ENCODE measurements around the gene FIS1. TPM values are rescaled to one million over a fixed set of nuclear protein-coding genes. Genes with fewer than 3 reads are reported as not detected.
"Not testable (repeated sequence)": the region's sequence is repeated elsewhere in the genome, so short reads cannot be mapped to it uniquely, and the experiment has no call there.

FIS1 gene
- polyA plus RNA-seq, 1 donor (not counting 4 experiments of a cell fraction or from before 2014, with no cell fraction given): 202 TPM

- H3K79me2 ChIP-seq (ENCODE audit: control insufficient read depth, insufficient read depth, low read length): no peaks in the 10 kb centered on the region
- H3K4me3 ChIP-seq (ENCODE audit: control insufficient read depth in 2 of 3, extremely low read depth in 1 of 3, insufficient read depth in 2 of 3, low read depth in 1 of 3, low read length in 3 of 3): no peak overlapping the region
- H3K9me1 ChIP-seq (ENCODE audit: control insufficient read depth, extremely low read depth, insufficient read depth, low read length): no peaks in the 10 kb centered on the region
- no peaks in the 10 kb centered on the region for H3K4me1 ChIP-seq (ENCODE audit: control insufficient read depth, extremely low read depth, insufficient read depth, low read length)
- no peaks in the 10 kb centered on the region for H3K9me3 ChIP-seq (ENCODE audit: control insufficient read depth, low read depth, low read length)
- TF ChIP-seq EZH2 (IDR thresholded peaks at IDR 0.05; ENCODE audit: low read length): no peak
- TF ChIP-seq, protein P1, sequence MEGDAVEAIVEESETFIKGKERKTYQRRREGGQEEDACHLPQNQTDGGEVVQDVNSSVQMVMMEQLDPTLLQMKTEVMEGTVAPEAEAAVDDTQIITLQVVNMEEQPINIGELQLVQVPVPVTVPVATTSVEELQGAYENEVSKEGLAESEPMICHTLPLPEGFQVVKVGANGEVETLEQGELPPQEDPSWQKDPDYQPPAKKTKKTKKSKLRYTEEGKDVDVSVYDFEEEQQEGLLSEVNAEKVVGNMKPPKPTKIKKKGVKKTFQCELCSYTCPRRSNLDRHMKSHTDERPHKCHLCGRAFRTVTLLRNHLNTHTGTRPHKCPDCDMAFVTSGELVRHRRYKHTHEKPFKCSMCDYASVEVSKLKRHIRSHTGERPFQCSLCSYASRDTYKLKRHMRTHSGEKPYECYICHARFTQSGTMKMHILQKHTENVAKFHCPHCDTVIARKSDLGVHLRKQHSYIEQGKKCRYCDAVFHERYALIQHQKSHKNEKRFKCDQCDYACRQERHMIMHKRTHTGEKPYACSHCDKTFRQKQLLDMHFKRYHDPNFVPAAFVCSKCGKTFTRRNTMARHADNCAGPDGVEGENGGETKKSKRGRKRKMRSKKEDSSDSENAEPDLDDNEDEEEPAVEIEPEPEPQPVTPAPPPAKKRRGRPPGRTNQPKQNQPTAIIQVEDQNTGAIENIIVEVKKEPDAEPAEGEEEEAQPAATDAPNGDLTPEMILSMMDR (optimal IDR thresholded peaks at IDR 0.05 in 1 of 3, IDR thresholded peaks at IDR 0.05 in 1 of 3, conservative IDR thresholded peaks at IDR 0.05 in 1 of 3; ENCODE audit: extremely low read depth in 1 of 3, insufficient read depth in 2 of 3, low read length in 3 of 3): no peak
- no peak overlapping the region for H2AFZ ChIP-seq (ENCODE audit: control insufficient read depth, low read length)
- H3K36me3 ChIP-seq (ENCODE audit: control insufficient read depth in 2 of 2, extremely low read depth in 1 of 2, insufficient read depth in 2 of 2, low read length in 2 of 2): no peaks in the 10 kb centered on the region
- no peak overlapping the region for H3K9ac ChIP-seq (ENCODE audit: control insufficient read depth, extremely low read depth, insufficient read depth, low read length)
- dilution Hi-C loops (cut with MboI; ENCODE audit: extremely low pct_ligation_motif_present, low sequenced_read_pairs): no loop called here
- H3K27ac ChIP-seq (ENCODE audit: control insufficient read depth, insufficient read depth, low read length): no peak overlapping the region
- H4K20me1 ChIP-seq (ENCODE audit: control insufficient read depth, extremely low read depth, insufficient read depth, low read length): no peaks in the 10 kb centered on the region
- no peaks in the 10 kb centered on the region for H3K27me3 ChIP-seq (ENCODE audit: control insufficient read depth, extremely low read depth, insufficient read depth, low read length)
- FAIRE-seq (no peak), DNase-seq (ENCODE audit: low read depth, low spot score) (no peak)
- H3K4me2 ChIP-seq (ENCODE audit: control insufficient read depth, extremely low read depth, insufficient read depth, low read depth, low read length): no peak overlapping the region
Measured at GRCh38 chr7:101269664-101270063, 24.8 kb upstream of the FIS1 start.

- Histone ChIP-seq H2AFZ (ENCODE audit: control insufficient read depth, low read length) (no peak overlapping the region), H3K9ac (ENCODE audit: control insufficient read depth, extremely low read depth, insufficient read depth, low read length) (no peak overlapping the region), H3K4me3 (ENCODE audit: control insufficient read depth in 2 of 3, extremely low read depth in 1 of 3, insufficient read depth in 2 of 3, low read depth in 1 of 3, low read length in 3 of 3) (no peak overlapping the region), H3K9me1 (ENCODE audit: control insufficient read depth, extremely low read depth, insufficient read depth, low read length) (no peaks in the 10 kb centered on the region), H4K20me1 (ENCODE audit: control insufficient read depth, extremely low read depth, insufficient read depth, low read length) (no peaks in the 10 kb centered on the region), H3K27me3 (ENCODE audit: control insufficient read depth, extremely low read depth, insufficient read depth, low read length) (no peaks in the 10 kb centered on the region), H3K4me1 (ENCODE audit: control insufficient read depth, extremely low read depth, insufficient read depth, low read length) (no peaks in the 10 kb centered on the region), H3K79me2 (ENCODE audit: control insufficient read depth, insufficient read depth, low read length) (no peaks in the 10 kb centered on the region), H3K36me3 (ENCODE audit: control insufficient read depth in 2 of 2, extremely low read depth in 1 of 2, insufficient read depth in 2 of 2, low read length in 2 of 2) (no peaks in the 10 kb centered on the region), H3K4me2 (ENCODE audit: control insufficient read depth, extremely low read depth, insufficient read depth, low read depth, low read length) (no peak overlapping the region), H3K9me3 (ENCODE audit: control insufficient read depth, low read depth, low read length) (no peaks in the 10 kb centered on the region), H3K27ac (ENCODE audit: control insufficient read depth, insufficient read depth, low read length) (no peak overlapping the region)
- no peak for FAIRE-seq
- TF ChIP-seq, protein P1 (optimal IDR thresholded peaks at IDR 0.05 in 1 of 3, IDR thresholded peaks at IDR 0.05 in 1 of 3, conservative IDR thresholded peaks at IDR 0.05 in 1 of 3; ENCODE audit: extremely low read depth in 1 of 3, insufficient read depth in 2 of 3, low read length in 3 of 3): no peak
- TF ChIP-seq EZH2 (IDR thresholded peaks at IDR 0.05; ENCODE audit: low read length): no peak
- dilution Hi-C loops (cut with MboI; ENCODE audit: extremely low pct_ligation_motif_present, low sequenced_read_pairs): no loop called here
- no peak for DNase-seq (ENCODE audit: low read depth, low spot score)
Measured at GRCh38 chr7:101265622-101266516, 21.0 kb upstream of the FIS1 start.

- FAIRE-seq; H3K36me3 ChIP-seq (ENCODE audit: control insufficient read depth in 2 of 2, extremely low read depth in 1 of 2, insufficient read depth in 2 of 2, low read length in 2 of 2); H3K9me1 ChIP-seq (ENCODE audit: control insufficient read depth, extremely low read depth, insufficient read depth, low read length); H3K4me2 ChIP-seq (ENCODE audit: control insufficient read depth, extremely low read depth, insufficient read depth, low read depth, low read length); H3K27me3 ChIP-seq (ENCODE audit: control insufficient read depth, extremely low read depth, insufficient read depth, low read length); H2AFZ ChIP-seq (ENCODE audit: control insufficient read depth, low read length); H3K27ac ChIP-seq (ENCODE audit: control insufficient read depth, insufficient read depth, low read length); H3K4me3 ChIP-seq (ENCODE audit: control insufficient read depth in 2 of 3, extremely low read depth in 1 of 3, insufficient read depth in 2 of 3, low read depth in 1 of 3, low read length in 3 of 3); H3K79me2 ChIP-seq (ENCODE audit: control insufficient read depth, insufficient read depth, low read length); dilution Hi-C loops (cut with MboI; ENCODE audit: extremely low pct_ligation_motif_present, low sequenced_read_pairs); H4K20me1 ChIP-seq (ENCODE audit: control insufficient read depth, extremely low read depth, insufficient read depth, low read length); H3K4me1 ChIP-seq (ENCODE audit: control insufficient read depth, extremely low read depth, insufficient read depth, low read length); DNase-seq (ENCODE audit: low read depth, low spot score); H3K9me3 ChIP-seq (ENCODE audit: control insufficient read depth, low read depth, low read length); H3K9ac ChIP-seq (ENCODE audit: control insufficient read depth, extremely low read depth, insufficient read depth, low read length): not testable (repeated sequence)
Measured at GRCh38 chr7:101264102-101264706, 19.3 kb upstream of the FIS1 start.
